HTR-8/SVneo (cell line): Measurements from ENCODE around the gene SHISA4.

Experiments used
- DNase-seq: peaks from one replicate; pipeline ENCODE4 v3.0.0; 2011; ENCODE audit warnings: low spot score, mixed read lengths; ENCODE audit not compliant: insufficient read length
- FAIRE-seq: peaks from 2 replicates; lab custom pipeline; 2011; peaks lifted over from hg19 to GRCh38; lab: Jason Lieb, UNC

SHISA4 gene

GRCh38 chr1:201880928-201881571 is 7.6 kb upstream of the SHISA4 start:
- DNase-seq (no peak), FAIRE-seq (no peak)

GRCh38 chr1:201881617-201882016 is 7.1 kb upstream of the SHISA4 start:
- DNase-seq (no peak), FAIRE-seq (no peak)

GRCh38 chr1:201882665-201883132 is 6.0 kb upstream of the SHISA4 start:
- FAIRE-seq (peak; percentile 77), DNase-seq (peak; percentile 54)

GRCh38 chr1:201883266-201883665 is 5.4 kb upstream of the SHISA4 start:
- DNase-seq (no peak), FAIRE-seq (no peak)

GRCh38 chr1:201883786-201884185 is 4.9 kb upstream of the SHISA4 start:
- DNase-seq: no peak
- peak; percentile 28 for FAIRE-seq

GRCh38 chr1:201884425-201884824 is 4.3 kb upstream of the SHISA4 start:
- DNase-seq: no peak
- no peak for FAIRE-seq

GRCh38 chr1:201885531-201886075 is 3.1 kb upstream of the SHISA4 start:
- DNase-seq (peak; percentile 51), FAIRE-seq (no peak)

- FAIRE-seq (no peak), DNase-seq (no peak)
Observed at GRCh38 chr1:201886103-201886885, 2.4 kb upstream of the SHISA4 start.

- FAIRE-seq: peak; percentile 23
- DNase-seq: no peak
Observed at GRCh38 chr1:201887116-201887866, 1.4 kb upstream of the SHISA4 start.

- no peak for DNase-seq
- FAIRE-seq: no peak
Observed at GRCh38 chr1:201889090-201889968, 631 bp downstream of the SHISA4 start.

GRCh38 chr1:201890223-201890622 is 1.5 kb downstream of the SHISA4 start:
- FAIRE-seq: no peak
- DNase-seq: no peak

GRCh38 chr1:201890806-201891450 is 2.2 kb downstream of the SHISA4 start:
- FAIRE-seq: peak; percentile 89

GRCh38 chr1:201891451-201892045 is 2.9 kb downstream of the SHISA4 start:
- DNase-seq: no peak

More at GRCh38 chr1:201890806-201891450, 2.2 kb downstream of the SHISA4 start:
- no peak for DNase-seq

GRCh38 chr1:201892211-201892610 is 3.5 kb downstream of the SHISA4 start:
- DNase-seq (no peak), FAIRE-seq (no peak)

More at GRCh38 chr1:201891451-201892045, 2.9 kb downstream of the SHISA4 start:
- no peak for FAIRE-seq

GRCh38 chr1:201893431-201893830 is 4.7 kb downstream of the SHISA4 start:
- FAIRE-seq (no peak), DNase-seq (no peak)

- no peak for DNase-seq
- FAIRE-seq: peak; percentile 28
Observed at GRCh38 chr1:201894343-201895119, 5.8 kb downstream of the SHISA4 start.

- no peak for DNase-seq
- FAIRE-seq: no peak
Observed at GRCh38 chr1:201895120-201895665, 6.5 kb downstream of the SHISA4 start.
